Stimulated activated CD4-positive, alpha-beta T cell treated with anti-CD3 and anti-CD28 coated beads, TNF-alpha, amount 100 ng/mL, for 1 hour (primary cell): ENCODE data around the gene ADARB1.

Source experiments
- DNase-seq, 3 donors: peaks; one replicate each; pipeline ENCODE4 v3.0.0-alpha.2; 2020; ENCODE audit warnings: low read depth in 3 of 3, low spot score in 1 of 3

ADARB1 gene

GRCh38 chr21:45190013-45190412 is 115.6 kb downstream of the ADARB1 start:
- no peak for DNase-seq

GRCh38 chr21:45192332-45192731 is 118.0 kb downstream of the ADARB1 start:
- no peak for DNase-seq

- no peak for DNase-seq
These were observed 122.2 kb downstream of the ADARB1 start for GRCh38 chr21:45196620-45197019.

GRCh38 chr21:45199201-45199600 is 124.8 kb downstream of the ADARB1 start:
- no peak for DNase-seq

- no peak for DNase-seq
These were observed 125.7 kb downstream of the ADARB1 start for GRCh38 chr21:45200031-45200430.

GRCh38 chr21:45200581-45201296 is 126.4 kb downstream of the ADARB1 start:
- DNase-seq = no peak

- no peak for DNase-seq
These were observed 128.0 kb downstream of the ADARB1 start for GRCh38 chr21:45202344-45202743.

GRCh38 chr21:45202889-45203288 is 128.5 kb downstream of the ADARB1 start:
- DNase-seq = no peak

- no peak for DNase-seq
These were observed 129.6 kb downstream of the ADARB1 start for GRCh38 chr21:45203983-45204382.

GRCh38 chr21:45204395-45204794 is 130.0 kb downstream of the ADARB1 start:
- DNase-seq = no peak

GRCh38 chr21:45207839-45208626 is 133.7 kb downstream of the ADARB1 start:
- DNase-seq = no peak

- no peak for DNase-seq
These were observed 134.2 kb downstream of the ADARB1 start for GRCh38 chr21:45208627-45208951.

- DNase-seq = no peak
These were observed 134.7 kb downstream of the ADARB1 start for GRCh38 chr21:45209046-45209445.

GRCh38 chr21:45209685-45210284 is 135.4 kb downstream of the ADARB1 start:
- no peak for DNase-seq

- no peak for DNase-seq
These were observed 136.1 kb downstream of the ADARB1 start for GRCh38 chr21:45210461-45210983.

- DNase-seq = no peak
These were observed 137.3 kb downstream of the ADARB1 start for GRCh38 chr21:45211661-45212060.

GRCh38 chr21:45213392-45213791 is 139.0 kb downstream of the ADARB1 start:
- no peak for DNase-seq

GRCh38 chr21:45215213-45215612 is 140.8 kb downstream of the ADARB1 start:
- no peak for DNase-seq

GRCh38 chr21:45217010-45217409 is 142.6 kb downstream of the ADARB1 start:
- DNase-seq = no peak

- no peak for DNase-seq
These were observed 145.1 kb downstream of the ADARB1 start for GRCh38 chr21:45219517-45219916.

- DNase-seq = no peak
These were observed 145.7 kb downstream of the ADARB1 start for GRCh38 chr21:45220071-45220481.
